GM10266 (cell line): ENCODE measurements around the gene SNX2.
"Not testable (repeated sequence)": the region's sequence is repeated elsewhere in the genome, so short reads cannot be mapped to it uniquely, and the experiment has no call there.

Source experiments
- DNase-seq: peaks from one replicate; pipeline ENCODE4 v3.0.0; 2012; ENCODE audit errors: extremely low spot score
- CTCF ChIP-seq: IDR thresholded peaks from 2 replicates; pipeline ENCODE4 v1.5.1; 2012; ENCODE audit warnings: mild to moderate bottlenecking, low read depth; ENCODE audit not compliant: control insufficient read depth, insufficient read depth; ENCODE audit errors: missing control alignments

SNX2 gene

GRCh38 chr5:122849771-122850170 lies 74.9 kb downstream of the SNX2 start:
- no peak for DNase-seq

GRCh38 chr5:122857538-122857937 lies 82.7 kb downstream of the SNX2 start:
- DNase-seq, result not testable (repeated sequence)

More at GRCh38 chr5:122849771-122850170, 74.9 kb downstream of the SNX2 start:
- no peak for TF ChIP-seq CTCF

- no peak for DNase-seq
These were observed 83.6 kb downstream of the SNX2 start for GRCh38 chr5:122858451-122858850.

GRCh38 chr5:122863240-122863639 lies 88.4 kb downstream of the SNX2 start:
- DNase-seq, result no peak

More at GRCh38 chr5:122858451-122858850, 83.6 kb downstream of the SNX2 start:
- TF ChIP-seq CTCF, result no peak

GRCh38 chr5:122863721-122864120 lies 88.8 kb downstream of the SNX2 start:
- no peak for TF ChIP-seq CTCF
- no peak for DNase-seq

More at GRCh38 chr5:122863240-122863639, 88.4 kb downstream of the SNX2 start:
- TF ChIP-seq CTCF, result no peak

GRCh38 chr5:122864400-122864799 lies 89.5 kb downstream of the SNX2 start:
- DNase-seq, result no peak
- TF ChIP-seq CTCF, result no peak

GRCh38 chr5:122864842-122865241 lies 90.0 kb downstream of the SNX2 start:
- TF ChIP-seq CTCF, result no peak
- no peak for DNase-seq

- TF ChIP-seq CTCF, result no peak
- no peak for DNase-seq
These were observed 95.5 kb downstream of the SNX2 start for GRCh38 chr5:122870219-122870856.
